Left forelimb (tissue), 1 donor: Measurements from ENCODE around the gene INF2.

ENCODE experiments used
- DNase-seq: peaks from one replicate; pipeline ENCODE4 v3.0.0-alpha.2; 2018; ENCODE audit warnings: low spot score

INF2 gene

DNA sequence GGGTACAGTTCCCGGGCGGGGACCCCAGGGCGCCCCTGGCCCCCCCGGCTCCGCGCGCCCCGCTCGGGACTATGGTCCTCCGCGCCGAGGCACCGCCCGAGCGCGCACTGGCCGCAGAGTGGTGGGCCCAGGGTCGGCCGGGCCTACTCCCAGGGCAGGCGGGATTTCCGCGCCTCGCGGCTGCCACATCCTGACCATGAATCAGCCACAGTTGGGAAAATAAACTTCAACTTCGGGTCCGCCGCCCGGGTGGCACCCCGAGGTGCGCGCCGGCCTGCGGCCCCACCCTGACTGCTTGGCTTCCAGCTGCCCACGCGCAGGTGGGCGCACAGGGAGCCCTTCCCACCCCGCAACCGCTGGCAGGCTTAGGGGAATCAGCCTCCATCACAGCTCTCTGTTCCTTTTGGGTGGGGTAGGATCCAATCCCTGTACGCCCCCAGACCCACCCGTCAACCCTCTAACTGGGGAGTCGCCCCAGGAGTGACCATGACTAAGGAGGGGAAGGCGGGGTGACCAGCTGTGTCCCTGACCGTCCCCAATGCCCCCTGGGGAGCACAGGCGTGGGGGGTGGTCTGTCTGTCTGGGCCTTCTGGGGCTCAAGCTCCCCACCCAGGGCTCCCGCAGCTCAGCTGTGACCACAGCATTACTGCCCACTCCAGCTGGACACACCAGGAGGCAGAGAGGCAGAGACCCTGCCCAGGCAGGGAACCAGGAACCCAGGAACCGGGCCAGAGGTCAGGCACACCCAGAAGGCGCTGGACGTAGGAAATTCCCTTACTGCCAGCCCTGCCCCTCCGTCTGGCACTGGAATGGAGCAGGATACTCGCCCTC is 678 bp downstream of the INF2 start:
- no peak for DNase-seq

DNA sequence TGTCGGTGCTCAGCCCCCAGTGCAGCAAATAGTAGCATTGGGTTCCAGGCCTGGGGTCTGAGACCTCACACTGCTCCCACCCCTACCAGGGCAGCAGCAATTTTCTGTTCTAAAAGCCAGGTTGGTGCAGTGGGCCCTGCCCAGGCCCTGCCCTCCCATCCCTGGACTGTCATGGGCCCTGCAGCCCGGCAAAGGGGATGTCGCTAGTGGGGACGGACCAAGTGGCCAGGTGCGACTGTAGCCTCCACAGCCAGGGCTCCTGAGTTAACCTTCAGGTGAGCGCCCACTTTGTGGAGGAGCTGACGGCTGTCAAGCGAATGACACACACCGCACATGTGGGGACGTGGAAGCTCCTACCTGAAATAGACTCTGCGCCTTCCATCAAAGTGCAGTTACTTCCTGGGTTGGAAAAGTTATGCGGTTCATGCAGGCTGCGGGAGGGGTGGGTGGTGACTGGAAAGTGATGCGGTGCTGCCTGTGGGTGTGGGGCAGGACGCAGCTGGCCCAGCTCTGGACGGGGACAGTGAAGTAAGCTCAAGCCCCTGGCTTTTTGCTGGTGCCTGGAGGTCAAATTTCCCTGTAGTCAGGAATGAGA is 1.5 kb downstream of the INF2 start:
- DNase-seq, result no peak

DNA sequence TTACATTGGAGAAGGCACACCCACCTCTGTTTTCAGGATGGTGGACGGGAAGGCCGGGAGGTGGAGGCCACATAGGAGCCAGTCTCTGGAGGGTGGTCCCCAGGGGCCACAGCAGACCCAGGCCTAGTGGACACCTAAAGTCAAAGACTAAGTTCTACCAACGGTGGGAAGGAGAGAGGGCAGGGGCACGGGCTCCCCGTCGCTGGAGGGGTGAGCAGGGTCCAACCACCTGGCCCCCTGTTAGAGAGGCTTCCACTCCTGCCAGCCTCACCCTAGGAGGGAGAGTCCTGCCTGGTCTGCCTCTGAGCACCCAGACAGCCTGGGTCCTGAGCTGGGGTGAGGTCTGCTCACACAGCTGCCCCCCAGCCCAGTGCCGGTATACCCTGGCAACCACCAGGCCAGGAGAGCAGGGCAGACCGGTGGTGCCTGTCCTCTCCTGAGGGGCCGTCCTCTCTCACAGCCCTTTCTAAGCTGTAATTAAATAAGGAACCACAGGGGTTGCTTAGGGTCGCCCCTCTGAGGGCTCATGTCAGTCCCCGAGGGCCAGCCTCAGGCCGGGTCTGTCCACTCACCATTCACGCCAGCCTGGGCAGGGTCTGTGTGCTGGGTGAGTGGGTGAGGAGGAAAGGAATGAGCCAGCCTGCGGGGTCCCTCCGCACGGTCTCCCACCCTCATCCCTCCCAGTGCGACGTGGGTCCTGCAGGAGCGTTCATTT is 2.3 kb downstream of the INF2 start:
- no peak for DNase-seq

DNA sequence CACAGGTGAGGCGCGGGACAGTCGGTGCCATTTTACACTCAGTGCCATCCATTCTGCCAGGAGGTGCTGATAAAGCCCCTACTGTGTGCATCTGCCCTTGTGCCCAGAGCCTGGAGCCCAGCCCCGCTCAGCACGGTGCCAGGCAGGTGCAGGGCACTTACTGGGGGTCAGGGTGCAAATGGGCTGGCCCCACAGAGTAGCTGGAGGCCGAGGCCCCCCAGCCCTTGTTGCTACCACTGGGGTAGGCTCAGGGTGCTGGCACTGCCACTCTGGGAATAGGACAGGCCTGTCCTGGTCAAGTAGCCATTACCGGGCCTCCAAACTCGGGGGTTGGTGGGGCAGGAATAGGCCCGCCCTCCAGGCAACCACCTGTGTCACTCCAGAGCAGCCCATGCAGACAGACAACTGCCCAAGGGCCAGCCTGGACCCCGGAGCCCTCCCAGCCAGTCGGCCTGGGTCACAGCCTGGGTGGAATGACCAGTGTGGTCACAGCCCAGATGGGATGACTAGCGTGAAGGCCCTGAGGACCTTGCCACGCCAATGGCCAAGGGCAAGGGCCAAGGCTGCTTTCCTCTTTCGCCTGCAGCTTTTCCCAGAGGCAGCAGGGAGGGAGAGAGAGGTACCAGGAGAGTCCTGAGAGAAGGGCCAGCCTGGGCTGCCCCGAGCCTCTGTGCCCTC is 3.0 kb downstream of the INF2 start:
- DNase-seq, result no peak

DNA sequence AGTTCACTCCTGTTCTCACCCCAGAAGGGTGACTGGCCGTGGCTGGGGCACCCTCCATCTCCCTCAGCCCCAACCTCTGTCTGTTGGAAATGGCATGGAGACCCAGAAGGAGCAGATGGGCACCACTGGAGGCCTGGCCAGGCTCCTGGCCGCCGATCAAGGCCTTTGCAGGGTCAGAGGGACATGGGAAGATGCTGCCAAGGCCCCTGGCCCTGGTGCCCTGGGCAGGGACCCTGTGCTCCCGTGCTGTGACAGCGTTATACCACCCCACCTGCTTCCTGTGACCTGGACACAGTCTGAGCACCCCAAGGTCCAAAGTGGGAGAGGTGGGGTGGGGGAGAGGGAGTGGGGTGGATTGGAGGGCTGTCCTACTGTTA is 3.5 kb downstream of the INF2 start:
- no peak for DNase-seq

DNA sequence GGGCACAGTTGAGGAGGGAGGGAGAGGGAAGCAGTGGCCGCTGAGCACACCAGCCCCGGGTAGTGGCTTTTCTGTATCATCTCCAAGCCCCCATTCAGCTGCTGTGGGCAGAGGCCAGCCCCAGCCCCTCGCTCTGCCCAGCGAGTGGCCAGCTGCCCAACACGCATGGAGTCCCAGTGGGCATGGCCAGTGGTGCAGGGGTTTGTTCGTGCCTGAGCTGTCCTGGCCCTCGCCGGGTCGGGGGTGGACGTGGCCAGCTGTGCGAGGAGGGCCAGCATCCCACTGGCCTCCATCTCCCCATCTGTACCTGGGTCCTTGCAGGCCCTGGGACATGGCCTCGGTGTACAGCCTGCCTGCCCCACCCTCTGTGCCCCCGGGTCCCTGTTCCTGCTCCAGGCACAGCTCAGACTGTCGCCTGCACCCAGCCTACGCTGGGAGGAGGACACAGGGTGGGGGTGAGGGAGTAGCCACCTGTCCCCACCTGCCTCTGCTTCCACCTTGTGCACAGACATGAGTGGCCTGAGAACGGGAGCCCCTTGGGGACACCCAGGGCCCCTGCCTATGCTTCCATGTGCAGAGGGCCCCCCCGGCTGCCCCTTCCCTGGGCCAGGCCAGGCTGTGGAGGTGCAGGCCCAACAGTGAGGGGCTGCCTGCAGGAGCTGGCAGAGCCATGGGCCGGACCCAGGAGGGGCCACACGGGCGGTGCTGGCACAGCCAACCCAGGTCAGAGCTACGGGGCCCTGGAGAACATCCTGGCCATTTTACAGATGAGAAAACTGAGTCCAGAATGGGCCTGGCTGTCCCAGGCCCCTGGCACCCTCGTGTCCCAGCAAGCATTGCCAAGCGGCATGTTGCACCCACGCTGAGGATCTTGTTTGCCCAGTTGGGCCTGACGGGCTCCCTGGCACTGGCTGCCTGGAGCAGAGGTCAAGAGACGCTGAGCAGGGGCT is 4.3 kb downstream of the INF2 start:
- DNase-seq, result no peak

DNA sequence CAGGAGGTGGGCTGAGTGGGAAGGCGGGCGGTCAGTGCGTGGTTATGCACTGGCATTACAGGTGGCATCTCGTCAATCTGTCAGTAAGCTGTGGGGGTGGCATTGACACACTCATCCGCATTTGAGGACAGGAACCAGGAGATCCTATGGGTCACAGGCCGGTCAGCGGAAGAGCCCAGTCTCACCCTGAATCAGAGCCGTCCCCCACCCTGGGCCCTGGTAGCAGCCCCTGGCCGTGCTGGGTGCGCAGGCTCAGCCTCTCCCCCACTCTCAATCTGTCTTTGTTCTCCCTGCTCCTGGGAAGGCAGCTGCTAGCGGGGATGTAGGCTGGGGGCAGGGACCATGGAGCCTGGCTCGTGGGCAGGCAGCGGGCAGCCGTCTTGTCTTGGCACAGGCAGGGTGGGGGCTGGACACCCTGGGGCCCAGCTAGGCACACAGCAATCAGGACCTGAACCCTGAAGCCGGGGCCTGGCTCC is 5.1 kb downstream of the INF2 start:
- DNase-seq, result no peak

DNA sequence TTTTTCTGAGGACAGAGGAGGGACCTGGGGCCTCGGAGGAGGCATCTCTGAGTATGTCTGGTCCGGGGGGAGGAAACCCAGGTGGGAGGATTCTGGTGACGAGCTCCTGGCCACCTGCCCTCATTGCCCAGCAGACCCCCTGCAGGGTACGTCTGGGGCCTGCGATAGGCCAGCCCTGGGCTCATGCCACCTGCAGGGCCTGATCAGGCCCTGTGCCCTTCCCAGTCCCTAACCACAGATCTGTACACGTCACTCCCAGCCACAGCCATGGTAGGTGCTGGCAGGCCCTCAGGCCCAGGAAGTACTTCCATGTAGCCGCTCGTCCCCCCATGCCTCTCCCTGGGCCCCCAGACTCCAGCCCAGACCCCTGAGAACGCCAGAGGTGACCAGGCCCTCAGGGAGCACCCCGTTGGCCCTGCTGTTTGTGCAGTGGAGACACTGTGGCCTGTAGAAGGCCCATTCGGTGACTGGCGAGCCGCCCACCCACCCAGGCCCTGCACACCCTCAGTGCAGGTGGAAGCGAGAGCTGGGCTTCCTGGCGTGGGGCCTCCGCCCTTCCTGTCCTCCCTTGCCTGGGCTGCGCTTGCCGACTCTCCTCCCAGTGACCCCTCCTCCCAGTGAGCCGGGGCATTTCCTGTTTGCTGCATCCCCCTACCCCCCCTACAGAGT is 5.7 kb downstream of the INF2 start:
- DNase-seq, result no peak

DNA sequence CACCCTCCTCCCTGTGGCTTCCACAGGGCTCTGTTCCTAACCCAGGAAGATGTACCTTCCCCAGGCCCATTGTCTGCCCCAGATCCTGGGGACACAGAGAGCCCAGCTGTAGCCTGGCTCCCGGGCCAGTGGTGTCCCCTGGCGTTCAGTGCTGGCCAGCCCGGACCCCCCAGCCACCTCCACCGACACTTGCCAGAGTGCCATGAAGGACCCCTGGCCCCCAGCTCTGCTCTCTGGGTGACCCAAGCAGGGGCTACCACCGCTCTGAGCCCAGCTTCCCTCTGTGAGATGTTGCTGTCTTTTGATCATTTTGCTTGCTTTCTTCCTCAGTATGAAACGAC is 6.2 kb downstream of the INF2 start:
- no peak for DNase-seq

DNA sequence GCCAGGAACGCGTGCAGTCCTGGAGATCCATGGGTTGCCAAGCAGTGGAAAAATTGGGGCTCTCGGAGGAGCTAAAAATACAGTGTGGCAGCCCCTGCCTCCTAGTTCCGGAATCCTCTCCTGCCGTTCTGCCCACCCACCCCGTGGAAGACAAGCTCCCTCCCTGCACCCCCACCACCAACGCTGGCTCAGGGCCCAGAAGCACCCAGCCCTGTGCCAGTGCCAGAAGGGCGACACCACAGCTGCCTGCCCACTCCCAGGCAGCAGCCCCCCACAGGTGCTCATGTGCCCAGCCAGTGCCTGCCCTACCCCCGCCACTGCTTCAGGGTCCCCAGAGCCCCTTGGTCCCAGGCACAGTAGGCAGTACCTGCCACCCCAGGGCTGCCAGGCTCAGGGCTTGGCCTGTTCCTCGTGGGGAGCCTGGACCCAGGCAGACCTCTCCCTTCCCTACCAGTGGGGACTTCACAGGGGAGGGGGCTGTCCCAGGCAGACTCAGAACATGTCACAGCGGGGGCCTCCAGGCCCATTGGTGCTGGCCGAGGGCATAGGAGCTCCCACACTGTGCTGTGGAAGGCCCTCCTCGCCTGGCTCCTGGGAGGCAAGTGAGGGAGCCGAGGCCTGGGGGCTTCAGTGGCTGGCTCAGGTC is 7.4 kb downstream of the INF2 start:
- DNase-seq, result no peak

DNA sequence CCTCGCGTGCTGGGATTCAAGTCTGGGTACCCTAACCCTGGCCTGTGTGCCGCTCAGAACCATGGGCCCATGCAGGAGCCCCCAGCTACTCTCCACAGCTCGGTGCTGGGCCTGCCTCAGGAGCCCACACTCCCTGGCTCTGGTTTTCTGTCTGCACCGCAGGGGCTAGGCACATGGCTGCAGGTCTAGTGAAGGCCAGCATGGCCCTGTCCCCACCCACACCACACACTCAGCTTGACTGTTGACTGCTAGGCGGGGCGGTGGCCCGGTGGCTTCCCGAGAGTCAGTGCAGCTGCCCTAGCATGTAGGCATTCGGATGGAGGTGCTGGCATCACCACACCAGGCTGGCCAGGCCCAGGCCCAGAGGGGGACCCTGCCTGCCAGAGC is 7.9 kb downstream of the INF2 start:
- DNase-seq, result no peak

DNA sequence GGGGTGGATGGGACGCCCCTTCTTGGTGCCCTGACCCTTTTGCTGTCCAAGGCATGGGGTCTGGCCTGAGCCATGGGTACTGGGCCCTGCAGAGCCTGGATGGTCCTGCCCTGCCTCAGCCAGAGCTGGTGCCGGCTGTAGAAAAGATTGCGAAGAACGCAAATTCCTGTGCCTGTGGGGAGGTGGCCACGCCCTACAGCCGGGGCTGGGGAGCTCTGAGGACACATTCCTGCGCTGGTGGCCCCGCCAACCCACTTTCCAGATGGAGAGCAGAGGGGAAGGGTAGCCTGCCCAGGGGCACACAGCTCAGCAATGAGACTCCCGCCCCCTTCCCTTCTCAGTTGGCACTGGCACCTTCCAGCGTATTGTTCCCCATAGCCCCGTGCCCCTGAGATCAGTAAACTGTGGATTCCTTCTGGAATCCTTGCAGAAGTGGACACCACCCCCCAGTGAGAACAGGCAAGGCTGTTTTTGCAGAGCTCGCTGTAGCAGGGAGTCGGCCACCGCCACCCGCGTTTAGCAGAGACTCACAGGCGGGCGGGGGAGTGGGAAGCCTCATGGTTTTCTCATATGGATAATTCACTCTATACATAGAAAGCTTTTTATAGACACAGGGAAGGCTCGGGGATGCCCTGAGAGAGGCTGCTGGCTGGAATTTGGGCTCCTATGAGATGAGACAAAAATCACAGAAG is 8.6 kb downstream of the INF2 start:
- DNase-seq, result no peak

DNA sequence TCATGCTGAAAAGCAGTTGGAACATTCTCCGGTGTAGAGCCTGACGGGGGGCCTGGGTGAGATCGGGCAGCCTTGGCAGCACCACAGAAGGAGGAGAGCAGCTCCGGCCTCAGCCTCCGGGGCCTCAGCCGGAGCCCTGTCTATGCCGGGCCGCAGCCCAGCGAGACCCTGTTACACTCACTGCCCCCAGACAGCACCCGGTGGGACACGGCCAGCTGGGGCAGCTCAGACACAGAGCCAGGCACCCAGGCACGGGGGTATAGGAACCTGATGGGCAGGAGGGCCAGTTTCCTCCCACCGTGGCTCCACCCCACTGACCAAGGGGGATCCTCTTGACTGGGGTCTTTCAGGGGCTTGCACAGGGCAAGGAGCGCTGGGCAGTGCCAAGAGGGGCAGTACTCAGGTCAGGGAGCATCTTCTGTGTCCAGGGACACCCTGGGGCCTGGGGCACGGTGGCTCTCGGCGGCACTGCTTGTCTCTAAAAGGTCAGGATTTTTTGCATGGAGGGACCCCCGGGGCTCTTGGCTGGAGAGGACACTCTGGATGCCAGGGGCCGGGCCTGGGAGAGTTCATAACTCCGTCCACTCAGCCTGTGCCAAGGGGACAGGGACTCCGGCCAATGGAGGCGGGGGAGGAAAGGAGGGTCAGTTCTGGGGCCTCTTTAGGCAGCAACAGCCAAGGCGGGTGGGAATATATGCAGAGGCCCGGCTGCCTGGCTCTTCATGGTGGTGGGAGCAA is 9.4 kb downstream of the INF2 start:
- DNase-seq, result no peak

DNA sequence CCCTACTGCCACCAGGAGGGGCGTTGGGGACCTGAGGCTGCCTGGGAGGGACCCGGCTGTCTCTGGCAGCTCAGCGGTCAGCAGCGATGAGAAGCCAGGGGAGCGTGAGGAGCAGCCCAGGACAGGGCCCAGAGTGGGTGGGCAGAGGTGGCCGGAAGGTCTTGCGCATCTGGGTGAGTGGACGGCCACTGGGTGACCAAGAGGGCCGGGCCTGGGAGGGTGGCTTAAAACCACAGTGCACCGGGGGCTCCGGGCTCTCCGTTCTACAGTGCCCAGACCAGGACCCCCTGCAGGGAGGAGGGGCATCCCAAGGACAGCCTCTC is 10.0 kb downstream of the INF2 start:
- no peak for DNase-seq

DNA sequence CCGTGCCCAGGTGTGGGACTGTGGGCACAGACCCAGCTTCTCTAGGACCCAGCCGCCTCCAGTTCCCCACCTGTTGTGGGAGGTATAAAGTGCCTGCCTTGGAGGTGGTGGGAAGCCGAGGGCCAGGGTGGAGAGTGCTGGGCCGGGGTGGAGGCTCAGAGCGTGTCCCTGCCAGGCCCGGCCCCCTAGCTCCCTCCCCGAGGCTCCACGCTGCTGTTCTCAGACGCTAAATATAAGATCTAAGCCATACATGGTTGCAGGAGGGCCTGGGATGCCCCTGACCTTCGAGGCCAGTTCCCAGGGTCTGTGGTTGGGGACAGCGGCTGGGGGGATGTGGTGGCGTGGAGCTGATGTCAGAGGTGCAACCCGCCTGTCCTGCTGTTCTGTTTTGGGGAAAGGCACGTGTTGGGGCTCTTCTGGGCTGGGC is 10.8 kb downstream of the INF2 start:
- DNase-seq, result no peak

DNA sequence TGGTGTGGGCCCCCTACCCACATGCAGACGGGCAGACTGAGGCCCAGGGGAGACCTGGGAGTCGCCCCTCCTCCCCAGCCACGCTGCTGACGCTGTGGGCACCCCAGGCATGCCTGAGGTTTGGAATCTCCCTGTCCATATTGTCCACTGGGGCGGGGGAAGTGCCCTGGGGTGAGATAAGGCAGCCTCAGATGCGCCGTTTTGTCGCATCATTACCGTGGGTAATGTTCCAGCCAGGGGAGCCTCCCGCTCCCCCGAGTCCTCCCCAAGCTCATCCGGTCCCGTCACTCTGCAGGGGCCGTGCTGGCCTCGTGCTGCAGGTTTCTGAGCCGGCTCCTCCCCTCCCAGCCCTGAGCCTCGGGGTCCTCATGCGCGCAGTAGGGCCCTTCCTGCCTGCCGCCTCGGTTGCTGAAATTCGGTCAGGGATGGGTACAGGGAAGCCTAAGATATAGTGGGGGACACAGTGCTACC is 11.4 kb downstream of the INF2 start:
- no peak for DNase-seq

DNA sequence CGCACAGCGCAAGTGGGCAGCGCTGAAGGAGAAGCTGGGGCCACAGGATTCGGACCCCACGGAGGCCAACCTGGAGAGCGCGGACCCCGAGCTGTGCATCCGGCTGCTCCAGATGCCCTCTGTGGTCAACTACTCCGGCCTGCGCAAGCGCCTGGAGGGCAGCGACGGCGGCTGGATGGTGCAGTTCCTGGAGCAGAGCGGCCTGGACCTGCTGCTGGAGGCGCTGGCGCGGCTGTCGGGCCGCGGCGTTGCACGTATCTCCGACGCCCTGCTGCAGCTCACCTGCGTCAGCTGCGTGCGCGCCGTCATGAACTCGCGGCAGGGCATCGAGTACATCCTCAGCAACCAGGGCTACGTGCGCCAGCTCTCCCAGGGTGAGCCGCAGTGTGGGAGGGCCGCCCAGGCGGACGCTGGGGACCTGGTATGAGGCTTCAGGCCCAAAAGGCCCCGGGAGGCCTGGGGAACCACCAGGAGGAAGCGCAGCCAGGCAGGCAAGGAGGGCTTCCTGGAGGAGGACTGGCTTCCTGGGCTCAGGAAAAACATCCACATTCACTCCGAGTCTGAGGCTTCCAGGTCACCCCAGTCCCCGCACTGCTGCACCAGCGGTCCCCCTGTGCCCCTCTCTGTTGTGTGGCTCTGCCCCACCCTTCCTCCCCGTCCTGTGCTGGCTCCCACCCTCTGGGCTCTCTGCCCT is 12.1 kb downstream of the INF2 start:
- no peak for DNase-seq

DNA sequence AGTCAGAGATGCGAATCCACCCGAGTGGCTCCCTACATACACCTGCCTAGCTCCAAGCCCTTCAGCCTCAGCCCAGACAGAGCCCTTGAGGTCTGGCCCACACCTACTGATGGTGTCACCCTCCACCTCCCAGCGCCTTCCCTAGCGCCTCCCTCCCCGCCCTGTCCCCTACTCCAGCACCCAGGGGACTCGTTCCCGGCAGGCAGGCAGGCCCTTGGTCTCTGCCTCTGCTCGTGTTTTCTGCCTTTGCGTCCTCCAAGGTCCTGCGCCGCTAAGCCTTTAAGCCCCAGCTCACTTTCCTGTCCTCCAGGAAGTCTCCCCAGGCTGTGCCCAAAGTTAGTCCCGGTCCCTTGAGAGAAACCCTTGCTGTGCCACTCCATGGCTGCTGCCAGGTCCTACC is 12.7 kb downstream of the INF2 start:
- DNase-seq, result no peak

DNA sequence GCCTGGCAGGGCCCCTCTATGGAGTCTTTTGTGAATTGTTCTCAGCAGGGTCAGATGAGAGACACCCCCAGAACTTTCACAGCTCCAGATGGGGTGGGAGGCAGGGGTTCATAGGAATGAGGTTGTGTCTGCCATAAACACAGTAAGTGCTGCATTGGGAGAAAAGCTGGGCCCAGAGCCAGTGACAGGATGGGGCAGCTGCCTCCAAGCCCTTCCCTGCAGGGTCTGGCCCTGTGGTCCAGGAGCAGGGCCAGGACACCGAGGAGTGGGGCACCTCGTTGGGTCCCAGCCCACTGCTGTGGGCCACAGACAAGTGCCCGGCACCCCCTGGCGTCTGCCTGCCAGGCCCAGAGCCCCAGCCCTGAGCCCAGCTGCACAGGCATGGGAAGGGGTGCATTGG is 13.3 kb downstream of the INF2 start:
- no peak for DNase-seq
